ENCODE data around the gene TAMALIN.

Gene TAMALIN

GRCh38 chr12:52014567-52015530, 8.1 kb downstream of the TAMALIN start:
- no peak for DNase-seq

DNA sequence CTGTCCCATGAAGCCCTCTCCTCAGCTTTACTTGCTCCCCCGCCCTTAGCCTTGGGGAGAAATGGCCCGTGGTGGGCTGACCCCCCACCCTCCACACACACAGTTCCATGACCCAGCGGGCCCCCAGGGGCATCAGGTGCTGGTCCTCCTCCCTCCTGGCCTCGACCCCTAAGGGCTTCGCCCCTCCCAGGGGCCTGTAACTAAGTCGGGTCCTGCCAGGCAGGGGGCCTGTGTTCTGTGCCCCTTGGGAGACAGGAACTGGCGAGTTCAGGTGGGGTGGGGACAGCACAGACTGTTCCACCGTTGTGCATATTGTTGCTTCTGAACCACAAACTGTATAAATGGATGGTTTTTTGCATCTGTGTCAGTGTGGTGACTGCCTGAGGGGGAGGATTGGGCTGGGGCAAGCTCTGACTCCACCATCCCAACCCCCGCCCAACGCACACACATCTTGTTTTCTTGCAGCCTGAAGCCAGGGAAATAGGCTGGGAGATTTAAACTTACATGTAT, 8.8 kb downstream of the TAMALIN start:
- DNase-seq, result no peak

GRCh38 chr12:52018433-52019112, 11.8 kb downstream of the TAMALIN start:
- DNase-seq, result no peak

DNA sequence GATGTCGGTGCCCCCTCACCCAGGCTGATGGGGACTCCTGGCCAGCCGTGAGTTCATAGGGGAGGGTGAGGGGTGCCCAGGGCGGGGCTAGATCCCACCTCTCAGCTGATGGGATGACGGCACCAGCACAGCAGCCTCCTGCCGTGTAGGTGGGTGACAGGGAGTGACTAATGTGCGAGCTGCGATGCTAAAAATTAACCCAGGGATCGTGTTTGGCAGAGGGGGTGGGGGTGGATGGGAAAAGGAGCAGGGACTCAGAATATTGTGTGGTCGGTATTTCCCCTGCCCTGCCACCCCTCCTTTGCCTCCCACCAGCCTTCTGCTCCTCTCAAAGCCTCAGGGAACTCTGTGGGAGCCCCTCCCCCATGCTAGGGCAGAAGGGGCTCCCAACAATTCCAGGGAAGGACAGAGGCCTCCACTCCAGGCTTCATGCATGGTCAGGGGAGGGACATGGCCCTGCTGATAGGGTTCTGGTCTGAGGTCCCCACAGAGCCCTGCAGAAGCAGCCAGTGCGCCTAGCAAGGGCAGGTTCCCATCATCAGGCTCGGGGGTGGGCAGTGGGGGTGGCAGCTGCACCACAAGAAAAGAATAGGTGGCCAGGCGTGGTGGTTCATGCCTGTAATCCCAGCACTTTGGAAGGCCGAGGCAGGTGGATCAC, 12.5 kb downstream of the TAMALIN start:
- DNase-seq, result no peak

DNA sequence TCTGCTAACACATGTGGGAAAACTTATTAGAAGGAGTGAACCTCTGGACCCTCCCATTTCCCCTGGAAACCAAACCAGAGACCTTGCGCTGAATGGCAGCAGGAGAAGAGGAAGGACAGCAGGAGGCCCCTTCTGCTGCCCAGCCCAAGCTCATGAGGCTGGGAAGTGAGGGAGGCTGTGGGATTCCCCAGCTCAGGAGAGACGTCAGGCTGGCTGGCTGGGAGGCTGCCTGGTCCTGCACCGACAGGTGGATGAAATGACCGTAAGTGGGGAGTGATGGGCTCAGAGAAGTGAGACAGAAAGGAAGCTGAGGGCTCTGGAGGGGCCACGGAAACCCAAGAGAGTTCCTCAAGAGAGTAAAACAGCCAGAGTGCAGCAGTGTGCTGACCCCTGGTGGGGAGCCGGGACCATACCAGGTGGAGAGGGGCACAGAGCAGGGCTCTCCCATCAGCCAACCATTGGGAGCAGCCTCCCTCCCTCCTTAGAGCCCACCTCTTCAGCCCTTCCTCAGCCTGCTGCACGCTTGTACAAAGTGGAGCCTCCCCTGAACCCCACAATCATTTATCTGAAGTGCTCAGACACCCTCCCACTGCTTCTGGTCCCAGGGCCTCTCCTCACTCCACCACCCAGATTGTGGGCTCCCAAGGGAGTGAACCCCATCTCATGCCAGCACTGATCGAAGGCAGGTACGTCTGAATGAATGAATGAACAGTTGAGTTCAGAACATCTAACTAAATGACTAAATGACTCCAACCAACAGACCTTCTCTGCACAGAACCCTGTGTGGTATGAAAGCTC, 14.0 kb downstream of the TAMALIN start:
- DNase-seq, result peak; percentile 70

GRCh38 chr12:52022841-52023181, 16.1 kb downstream of the TAMALIN start:
- no peak for DNase-seq

GRCh38 chr12:52023182-52023975, 16.6 kb downstream of the TAMALIN start:
- peak; percentile 94 for DNase-seq

DNA sequence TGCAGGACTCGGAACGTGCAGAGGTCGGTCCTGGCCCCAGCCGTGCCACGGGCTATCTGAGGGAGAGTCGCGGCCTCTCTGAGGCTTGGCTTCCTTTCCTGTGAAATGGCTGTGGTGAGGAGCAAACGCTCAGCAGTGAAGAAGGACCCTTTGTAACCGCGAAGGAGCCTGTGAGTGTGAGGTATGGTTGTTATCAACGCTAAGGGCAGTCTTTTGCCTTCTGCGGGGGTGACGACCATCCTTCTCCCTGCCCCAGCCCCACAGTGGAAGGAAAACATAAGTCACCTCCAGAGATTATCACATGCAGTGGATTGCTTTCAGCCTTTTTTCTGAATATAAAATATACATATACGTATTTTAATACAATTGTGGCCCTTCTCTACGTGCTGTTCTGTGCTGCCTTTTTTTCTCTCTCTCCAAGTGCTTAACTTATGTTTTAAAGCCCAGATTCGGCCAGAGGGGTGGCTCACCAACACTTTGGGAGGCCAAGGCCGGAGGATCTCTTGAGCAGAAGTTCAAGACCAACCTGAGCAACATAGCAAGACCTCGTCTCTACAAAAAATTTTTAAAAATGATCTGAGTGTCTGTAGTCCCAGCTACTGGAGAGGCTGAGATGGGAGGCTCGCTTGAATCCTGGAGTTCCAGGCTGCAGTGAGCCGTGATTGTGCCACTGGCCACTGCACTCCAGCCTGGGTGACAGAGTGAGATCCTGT, 17.4 kb downstream of the TAMALIN start:
- DNase-seq, result no peak

- DNase-seq, result peak; percentile 43
Measured at GRCh38 chr12:52024845-52025230, 18.1 kb downstream of the TAMALIN start.

GRCh38 chr12:52026263-52026662, 19.5 kb downstream of the TAMALIN start:
- DNase-seq, result no peak

DNA sequence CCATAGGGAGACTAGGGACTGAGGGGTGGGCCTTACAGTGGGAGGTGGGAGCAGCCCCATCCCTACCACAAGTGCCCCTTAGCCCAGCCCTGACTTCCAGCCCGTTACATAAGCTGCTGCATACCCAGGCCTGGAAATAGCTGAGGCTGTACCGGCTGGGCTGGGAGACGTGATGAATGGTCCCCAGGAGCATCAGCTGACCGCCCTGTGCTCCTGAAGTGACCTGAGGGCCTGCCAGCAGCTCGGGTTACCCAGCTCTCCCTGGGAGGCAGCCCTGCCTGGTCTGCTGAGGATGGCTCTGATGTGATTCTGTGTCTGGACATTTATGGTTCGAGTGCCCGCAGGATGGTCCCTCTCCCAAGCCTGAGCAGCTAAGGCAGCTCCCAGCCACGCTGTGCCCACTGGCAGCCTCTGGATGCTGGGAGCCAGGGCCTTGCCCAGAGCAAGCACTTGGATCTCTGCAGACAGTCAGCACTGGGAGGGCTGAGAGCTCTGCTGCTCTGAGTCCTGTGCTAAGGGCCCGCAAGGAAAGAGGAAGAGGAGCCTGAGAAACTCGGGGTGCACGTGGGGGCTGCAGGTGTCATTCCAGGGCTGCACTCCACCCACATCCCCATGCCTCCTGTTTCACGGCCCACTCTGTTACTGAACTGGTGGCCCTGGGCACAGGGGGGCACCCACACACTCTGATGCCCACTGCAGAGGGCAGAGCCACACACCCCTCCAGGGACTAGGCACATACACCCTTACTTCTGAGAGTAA, 20.5 kb downstream of the TAMALIN start:
- no peak for DNase-seq

DNA sequence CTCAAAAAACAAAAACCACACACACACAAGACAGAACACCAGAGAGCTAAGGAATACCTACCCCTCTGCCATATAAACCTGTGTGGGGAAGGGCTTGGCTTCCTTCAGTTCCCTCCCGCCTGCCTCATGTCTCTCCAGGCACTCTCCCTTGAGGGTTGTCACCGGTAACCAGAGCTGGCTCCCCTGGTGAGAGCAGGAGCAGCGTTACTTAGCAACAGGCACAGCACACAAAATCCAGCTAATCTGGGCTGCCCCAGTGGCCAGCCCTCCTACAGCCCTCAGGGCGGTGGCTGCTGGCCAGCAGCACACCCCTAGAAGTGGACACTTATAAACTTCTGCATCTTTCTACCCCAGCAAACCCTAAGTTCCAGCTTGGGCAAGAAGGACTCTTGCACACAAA, 22.9 kb downstream of the TAMALIN start:
- DNase-seq, result no peak

- DNase-seq, result no peak
Measured at GRCh38 chr12:52032446-52032803, 25.7 kb downstream of the TAMALIN start.

DNA sequence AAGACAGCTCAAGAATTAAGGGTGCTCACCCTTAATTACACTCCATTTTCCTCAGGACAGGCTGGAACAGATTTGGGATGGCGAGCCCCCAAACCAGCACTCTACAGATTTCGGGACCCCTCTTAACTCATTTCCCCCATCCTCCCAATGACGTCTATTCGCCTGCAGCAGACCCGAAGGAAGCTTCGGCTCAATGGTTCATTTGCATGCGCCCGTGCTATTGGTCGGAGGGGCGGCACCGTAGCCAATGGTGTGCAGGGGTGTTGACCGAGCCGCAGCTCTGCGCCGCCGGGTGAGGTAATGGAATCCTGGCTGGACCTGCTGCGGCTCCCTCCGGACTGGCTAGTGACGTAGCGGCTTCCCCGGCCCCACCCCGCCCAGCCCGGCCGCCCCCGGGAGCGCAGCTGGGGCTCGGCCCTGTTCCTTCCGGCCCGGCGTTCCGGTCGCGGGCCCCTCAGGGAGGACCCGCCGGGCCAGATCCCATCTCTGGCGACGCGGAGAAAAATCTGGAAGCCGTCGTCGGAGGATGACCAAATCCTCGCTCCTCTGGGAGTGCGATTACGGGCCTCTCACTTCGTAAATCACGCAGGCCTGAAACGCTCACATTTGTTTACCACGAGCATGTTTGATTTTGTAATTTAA, 26.2 kb downstream of the TAMALIN start:
- peak; percentile 89 for DNase-seq

GRCh38 chr12:52033446-52034140, 26.8 kb downstream of the TAMALIN start:
- no peak for DNase-seq

- DNase-seq, result no peak
Measured at GRCh38 chr12:52035190-52035589, 28.4 kb downstream of the TAMALIN start.

DNA sequence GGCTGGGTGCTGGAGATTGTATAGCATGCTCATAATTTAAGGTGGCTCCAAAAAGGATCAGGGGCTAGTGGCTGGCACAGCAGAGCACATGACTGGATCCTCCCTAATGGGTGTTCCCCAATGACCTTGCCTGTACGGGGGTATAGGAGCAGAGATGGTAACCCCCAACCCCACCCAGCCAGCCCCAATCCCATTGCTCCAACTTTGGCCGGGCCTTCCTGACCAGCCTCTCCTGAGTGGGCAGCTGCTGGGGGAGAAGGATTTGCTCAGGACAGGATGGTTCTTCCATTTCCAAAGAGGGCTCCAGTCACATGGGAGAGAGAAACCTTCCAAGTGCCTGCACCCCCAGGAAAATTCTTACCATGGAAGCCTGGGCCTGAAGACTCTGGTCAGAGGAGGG, 29.2 kb downstream of the TAMALIN start:
- DNase-seq, result peak; percentile 42

- DNase-seq, result peak; percentile 93
Measured at GRCh38 chr12:52036587-52037171, 29.9 kb downstream of the TAMALIN start.

Measured in activated T-cell treated with anti-CD3 and anti-CD28 coated beads, Interleukin-2, amount 50 U/mL, for 1 hour (primary cell).